KOPT-K1 (cell line): ENCODE results near the gene LRG1.

Source experiments
- H3K27ac ChIP-seq: fragments of 200-600 bp; sonication (generic); 2 replicates; pipeline ENCODE4 v1.5.1; 2016; ENCODE audit warnings: antibody characterized with exemption, mild to moderate bottlenecking, low read depth, low read length; ENCODE audit not compliant: poor library complexity, severe bottlenecking
- H3K36me3 ChIP-seq: fragments of 200-600 bp; sonication (generic); 2 replicates; pipeline ENCODE4 v1.5.1; 2017; ENCODE audit warnings: antibody characterized with exemption, mild to moderate bottlenecking, low read length, moderate library complexity; ENCODE audit not compliant: insufficient read depth
- H3K9me3 ChIP-seq: fragments of 200-600 bp; sonication (generic); 2 replicates; pipeline ENCODE4 v1.5.1; 2017; ENCODE audit warnings: antibody characterized with exemption, low read length, mild to moderate bottlenecking; ENCODE audit not compliant: insufficient read depth, poor library complexity, severe bottlenecking

Gene LRG1

DNA sequence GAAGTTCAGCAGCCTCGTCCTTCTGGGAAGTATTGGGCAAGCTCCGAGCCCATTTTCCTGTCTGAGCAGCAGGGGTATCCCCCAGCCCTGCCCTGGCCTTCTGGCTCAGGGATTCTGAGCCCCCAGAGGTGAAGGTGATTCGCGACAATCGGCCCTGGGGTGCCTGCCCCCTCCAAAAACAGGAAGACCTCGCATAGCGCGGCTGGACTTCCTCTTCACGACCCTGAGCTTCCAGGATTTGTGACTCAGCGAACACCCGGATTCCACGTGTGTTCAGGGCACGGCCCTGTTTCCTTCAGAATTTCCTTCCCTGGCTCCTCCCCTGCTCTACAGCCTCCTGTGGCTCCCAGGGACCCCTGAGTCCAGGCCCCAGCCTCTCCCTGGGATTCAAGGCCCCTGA, 19.7 kb upstream of the LRG1 start, which contains the start of gene SEMA6B:
SEMA6B (minus strand) TSS at position 116 of the 400 bp plus-strand sequence. CDS start 1,227 bp downstream, outside the sequence.
- Histone ChIP-seq H3K27ac (no peak within 1 kb of the TSS), H3K9me3 (no peaks in the 10 kb centered on the region), H3K36me3 (no peaks in the 10 kb centered on the region)

DNA sequence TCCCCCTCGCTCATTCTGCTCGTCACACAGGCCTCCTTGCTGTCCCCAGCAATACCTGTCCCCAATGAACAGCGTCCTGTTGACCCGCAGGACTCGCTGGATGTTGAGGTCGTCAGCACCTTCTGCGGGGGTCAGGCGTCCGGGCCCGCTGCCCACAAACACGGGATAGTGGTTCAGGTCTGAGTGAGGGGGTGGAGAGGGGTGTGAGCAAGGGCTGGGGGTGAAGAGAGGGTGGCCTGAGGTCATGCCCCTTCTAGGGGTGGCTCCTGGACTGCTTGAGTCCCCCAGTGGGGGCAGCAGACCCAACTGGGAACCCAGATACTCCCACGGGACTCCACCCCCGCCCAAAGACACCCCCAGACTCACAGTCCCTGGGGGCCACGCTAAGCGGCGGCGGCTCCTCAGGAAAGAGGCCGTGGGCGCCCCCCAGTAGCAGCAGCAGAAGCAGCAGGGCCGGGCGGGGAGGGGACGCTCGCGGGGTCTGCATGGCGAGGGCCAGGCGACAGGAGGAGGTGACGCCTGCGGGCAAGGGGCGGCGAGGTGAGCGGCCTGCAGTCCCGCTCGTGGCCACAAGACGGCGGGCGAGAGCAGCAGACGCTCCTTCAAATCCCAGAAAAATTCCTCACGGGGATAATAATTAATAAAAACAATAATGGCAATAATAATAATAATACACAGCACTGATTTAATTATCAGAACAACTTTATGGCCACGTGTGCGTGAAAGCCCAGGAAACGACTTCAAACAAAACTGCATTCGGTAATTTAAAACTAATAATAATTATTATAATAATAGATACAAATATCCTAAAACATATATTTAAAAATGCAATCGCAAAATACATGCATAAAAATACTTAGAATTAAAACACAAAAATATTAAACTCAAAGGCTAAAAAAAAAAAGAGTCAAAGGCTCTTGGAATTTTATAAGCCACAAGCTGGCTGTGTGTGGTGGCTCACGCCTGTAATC, 18.4 kb upstream of the LRG1 start:
- no peaks in the 10 kb centered on the region for H3K36me3 ChIP-seq
- no peaks in the 10 kb centered on the region for H3K9me3 ChIP-seq
- H3K27ac ChIP-seq: no peak overlapping the region

DNA sequence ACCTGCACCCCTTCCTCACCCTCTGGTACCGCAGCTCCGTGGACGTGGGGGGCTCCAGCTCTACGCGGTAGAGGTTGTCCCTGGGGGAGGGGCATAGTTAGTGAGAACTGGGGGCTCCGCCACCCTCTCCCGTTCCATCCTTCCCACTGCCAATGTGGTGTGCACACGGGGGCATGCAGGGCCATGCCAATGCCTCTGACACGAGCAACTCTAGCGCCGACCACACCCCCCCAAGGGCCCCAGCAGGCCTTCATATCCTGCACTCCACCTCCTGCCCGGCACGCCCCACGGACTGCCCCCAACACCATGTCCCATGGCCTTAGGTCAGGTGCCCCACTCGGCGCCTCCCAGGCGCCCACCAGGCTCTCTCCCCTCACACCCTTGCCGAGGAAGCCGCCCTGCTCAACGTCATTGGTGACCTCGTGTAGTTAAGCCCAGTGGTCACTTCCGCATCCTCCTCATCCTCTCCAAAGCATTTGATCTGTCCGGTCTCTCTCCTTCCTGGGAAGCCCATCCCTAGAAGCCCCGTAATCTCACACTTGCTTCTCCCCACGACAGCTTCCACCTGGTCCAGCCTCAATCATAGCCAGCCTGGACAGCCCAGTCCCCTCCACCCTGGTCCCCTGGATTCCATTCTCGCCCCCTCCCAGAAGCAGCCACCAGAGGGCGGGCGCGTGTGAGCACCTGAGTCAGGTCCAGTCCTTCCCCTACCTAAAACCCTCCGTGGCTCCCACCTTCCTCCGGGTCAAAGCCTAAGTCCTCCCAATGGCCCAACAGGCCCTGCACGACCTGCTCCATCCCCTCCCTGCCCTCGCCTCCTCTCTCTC, 17.5 kb upstream of the LRG1 start:
- no peaks in the 10 kb centered on the region for H3K9me3 ChIP-seq
- H3K27ac ChIP-seq: no peak overlapping the region
- no peaks in the 10 kb centered on the region for H3K36me3 ChIP-seq

DNA sequence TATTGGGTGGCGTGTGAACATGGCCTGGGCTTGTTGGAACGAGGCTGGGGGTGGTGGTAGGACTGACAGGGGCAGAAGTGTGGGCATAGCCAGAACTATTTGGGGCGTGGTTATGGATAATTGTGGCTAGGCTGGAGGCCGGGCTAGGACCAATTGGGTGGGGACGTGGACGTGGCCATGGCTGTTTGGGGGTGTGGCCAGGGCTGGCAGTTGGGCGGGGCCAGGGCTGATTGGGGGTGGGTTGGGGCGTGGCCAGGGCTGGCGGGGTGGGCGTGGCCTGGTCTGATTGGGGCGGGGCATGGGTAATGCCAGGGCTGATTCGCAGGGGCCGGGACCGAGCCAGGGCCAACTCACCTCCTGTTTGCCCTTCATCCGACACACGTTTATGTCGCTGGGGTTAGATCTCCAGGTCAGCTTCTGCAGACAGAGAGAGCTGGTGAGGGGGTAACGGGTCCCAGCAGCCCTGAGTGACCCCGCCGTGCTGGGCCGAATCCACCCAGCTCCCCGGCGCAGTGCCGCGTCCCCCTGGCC, 16.8 kb upstream of the LRG1 start:
- no peaks in the 10 kb centered on the region for H3K36me3 ChIP-seq
- no peaks in the 10 kb centered on the region for H3K9me3 ChIP-seq
- H3K27ac ChIP-seq: no peak overlapping the region

DNA sequence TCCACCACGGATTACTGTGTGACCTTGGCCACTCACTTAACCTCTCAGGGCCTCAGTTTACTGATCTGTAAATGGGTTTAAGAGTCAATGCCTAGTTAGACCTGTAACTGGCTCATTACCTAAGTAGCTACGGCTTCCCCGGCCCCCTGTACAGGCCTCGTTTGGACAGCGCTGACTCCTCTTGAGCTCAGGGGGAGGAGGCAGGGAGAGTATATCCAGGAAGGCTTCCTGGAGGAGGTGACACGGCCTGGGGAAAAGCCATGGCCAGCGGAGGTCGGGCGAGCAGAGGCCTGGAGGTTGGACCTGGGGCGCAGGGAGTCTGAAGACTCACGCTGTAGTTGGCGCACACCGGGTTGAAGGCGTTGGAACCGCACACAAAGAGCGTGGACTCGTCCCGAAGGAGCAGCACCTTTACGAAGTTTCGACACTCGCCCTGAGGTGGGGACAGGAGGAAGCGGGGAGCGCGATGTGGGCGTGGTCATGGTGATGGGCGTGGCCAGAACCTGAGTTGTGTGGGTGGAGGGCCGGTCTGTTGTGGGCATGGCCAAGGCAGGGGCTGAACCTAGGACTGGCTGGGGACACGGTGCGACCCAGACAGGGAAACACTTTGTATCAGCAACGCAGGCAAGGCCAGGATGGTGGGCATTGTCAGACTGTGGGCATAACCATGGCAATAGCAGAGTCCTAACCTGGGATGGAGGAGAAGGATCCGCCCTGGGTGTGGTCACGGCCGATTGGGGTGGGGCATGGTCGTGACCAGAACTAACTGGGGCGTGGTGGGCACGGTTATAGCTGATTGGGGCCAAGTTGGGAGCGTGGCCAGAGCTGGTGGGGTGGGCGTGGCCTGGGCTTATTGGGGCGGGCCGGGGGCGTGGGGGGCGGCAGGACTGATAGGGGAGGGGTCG, 16.1 kb upstream of the LRG1 start:
- H3K27ac ChIP-seq: no peak overlapping the region
- no peaks in the 10 kb centered on the region for H3K9me3 ChIP-seq
- H3K36me3 ChIP-seq: no peaks in the 10 kb centered on the region

DNA sequence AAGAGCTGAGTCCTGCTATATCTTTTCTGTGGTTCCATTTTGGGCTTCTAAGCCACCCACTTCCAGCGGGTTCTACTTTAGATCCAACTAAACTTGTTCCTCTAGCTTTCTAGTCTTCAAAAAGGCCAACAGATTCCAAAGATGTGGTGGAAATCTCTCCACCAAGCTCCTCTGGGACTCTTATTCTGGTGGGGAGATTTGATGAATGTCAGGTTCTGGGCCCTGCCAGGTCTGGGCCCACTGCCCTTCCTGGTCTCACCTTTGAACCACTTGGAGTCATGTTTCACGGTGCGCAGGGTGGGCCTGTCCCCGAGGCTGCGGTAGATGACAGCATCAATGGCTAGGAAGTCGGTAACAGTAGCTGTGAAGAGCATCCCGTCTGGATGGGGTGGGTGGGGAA, 14.9 kb upstream of the LRG1 start:
- H3K36me3 ChIP-seq: no peaks in the 10 kb centered on the region
- H3K9me3 ChIP-seq: no peaks in the 10 kb centered on the region
- H3K27ac ChIP-seq: no peak overlapping the region

DNA sequence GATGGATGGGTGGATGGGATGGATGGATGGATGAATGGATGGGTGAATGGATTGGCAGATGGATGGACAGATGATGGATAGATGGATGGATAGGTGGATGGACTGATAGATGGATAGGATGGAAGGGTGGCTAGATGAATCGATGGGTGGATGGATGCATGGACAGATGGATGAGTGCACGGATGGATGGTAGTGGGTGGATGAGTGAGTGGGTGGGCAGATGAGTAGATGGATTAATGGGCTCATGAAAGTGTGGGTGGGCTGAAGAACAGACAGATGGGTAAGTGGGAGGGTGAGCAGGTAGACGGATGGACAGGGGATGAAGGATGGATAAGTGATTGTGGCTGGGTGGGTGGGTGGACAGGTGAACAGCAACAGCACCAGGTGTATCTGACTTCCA, 13.9 kb upstream of the LRG1 start:
- no peaks in the 10 kb centered on the region for H3K9me3 ChIP-seq
- H3K36me3 ChIP-seq: no peaks in the 10 kb centered on the region
- no peak overlapping the region for H3K27ac ChIP-seq

DNA sequence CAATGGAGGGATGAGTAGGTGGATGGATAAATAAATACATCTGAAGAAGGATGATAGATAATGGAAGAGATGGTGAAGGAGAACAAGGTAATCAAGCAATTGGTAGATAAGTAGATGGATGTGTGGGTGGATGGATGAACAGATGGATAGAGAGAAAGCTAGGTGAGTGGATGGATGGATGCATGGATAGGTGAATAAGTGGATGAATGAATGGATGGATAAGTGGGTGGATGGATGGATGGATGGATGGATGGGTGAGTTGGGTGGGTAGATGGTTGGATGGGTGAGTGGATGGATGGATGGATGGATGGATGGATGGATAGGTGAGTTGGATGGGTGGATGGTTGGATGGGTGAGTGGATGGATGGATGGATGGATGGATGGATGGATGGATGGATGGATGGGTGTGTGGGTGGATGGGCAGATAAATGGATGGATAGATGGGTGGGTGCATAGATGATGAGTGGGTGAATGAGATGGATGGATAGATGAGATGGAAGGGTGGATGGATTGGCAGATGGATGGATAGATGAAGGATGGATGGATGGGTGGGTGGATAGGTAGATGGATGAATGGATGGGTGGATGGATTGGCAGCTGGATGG, 13.4 kb upstream of the LRG1 start:
- H3K27ac ChIP-seq: no peak overlapping the region
- H3K9me3 ChIP-seq: no peaks in the 10 kb centered on the region
- H3K36me3 ChIP-seq: no peaks in the 10 kb centered on the region

DNA sequence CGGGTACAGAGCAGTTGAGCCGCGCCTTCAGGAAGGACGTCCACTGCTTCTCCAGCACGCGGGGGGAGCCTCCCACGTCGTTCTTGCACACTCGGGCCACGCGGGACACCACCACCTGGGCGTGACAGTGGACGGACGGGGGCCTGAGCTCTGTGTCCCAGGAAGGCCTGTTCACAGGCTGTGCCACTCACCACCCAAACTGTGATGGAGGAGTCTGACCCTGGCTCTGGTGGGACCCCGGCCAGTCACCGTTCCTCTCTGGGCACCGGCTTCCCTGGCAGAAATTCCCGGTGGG, 12.6 kb upstream of the LRG1 start:
- Histone ChIP-seq H3K27ac (no peak overlapping the region), H3K9me3 (no peaks in the 10 kb centered on the region), H3K36me3 (no peaks in the 10 kb centered on the region)

DNA sequence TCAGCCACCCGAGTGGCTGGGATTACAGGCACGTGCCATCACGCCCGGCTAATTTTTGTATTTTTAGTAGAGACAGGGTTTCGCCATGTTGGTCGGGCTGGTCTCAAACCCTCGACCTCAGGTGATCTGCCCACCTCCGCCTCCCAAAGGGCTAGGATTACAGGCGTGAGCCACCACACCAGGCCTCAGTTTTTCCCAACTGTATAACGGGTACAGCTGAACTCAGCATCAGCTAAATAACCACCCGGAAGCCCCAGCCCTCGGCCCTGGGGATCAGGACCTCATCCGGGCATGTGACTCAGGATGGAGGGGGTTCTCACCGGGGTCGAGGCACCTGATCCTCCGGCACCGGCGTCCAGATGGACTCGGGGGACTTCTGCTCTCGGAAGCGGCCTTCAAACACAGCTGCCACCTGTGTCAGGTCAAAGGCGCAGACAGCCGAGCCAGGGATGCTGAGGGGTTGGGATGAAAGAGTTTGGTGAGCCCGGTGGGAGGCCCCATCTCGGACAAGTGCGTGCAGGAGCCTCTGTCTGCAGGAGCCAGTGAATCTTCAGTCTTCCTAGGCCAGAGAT, 10.7 kb upstream of the LRG1 start:
- Histone ChIP-seq H3K27ac (no peak overlapping the region), H3K9me3 (no peaks in the 10 kb centered on the region), H3K36me3 (no peaks in the 10 kb centered on the region)

DNA sequence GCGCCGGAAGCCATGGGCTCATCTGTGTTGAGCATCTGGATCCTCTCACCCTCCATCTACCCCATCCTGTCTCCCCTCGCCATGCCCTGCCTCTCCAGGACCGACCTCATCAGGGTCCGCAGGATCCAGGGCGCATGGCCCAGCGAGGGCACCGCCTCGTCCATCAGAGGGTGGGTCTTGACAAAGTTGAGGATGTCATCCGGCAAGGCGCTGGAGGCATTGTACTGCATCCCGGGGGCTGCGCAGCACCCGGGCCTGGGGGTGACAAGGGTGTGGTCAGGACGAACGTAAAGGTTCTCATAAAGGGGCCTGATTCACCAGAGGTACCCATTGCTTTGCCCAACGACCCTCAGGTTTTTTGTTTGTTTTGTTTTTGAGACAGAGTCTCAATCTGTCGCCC, 10.2 kb upstream of the LRG1 start:
- no peak overlapping the region for H3K27ac ChIP-seq
- H3K36me3 ChIP-seq: no peaks in the 10 kb centered on the region
- H3K9me3 ChIP-seq: no peaks in the 10 kb centered on the region

DNA sequence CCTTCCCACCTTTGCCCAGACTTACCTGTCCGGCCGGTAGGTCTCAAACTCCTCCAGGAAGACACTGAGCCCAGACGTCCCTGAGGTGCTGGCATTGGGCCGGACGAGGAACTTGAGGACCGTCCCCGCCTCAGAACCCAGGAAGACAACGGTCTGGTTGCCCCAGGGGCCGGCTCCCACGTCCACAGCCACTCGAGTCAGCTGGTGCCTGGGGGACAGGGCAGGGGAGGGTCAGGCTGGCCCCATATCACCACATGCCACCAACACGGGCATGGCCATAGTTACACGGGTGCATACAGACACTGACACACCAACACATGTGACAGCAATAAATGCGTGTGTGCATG, 8.4 kb upstream of the LRG1 start:
- H3K9me3 ChIP-seq: no peaks in the 10 kb centered on the region
- no peaks in the 10 kb centered on the region for H3K36me3 ChIP-seq
- H3K27ac ChIP-seq: no peak overlapping the region

DNA sequence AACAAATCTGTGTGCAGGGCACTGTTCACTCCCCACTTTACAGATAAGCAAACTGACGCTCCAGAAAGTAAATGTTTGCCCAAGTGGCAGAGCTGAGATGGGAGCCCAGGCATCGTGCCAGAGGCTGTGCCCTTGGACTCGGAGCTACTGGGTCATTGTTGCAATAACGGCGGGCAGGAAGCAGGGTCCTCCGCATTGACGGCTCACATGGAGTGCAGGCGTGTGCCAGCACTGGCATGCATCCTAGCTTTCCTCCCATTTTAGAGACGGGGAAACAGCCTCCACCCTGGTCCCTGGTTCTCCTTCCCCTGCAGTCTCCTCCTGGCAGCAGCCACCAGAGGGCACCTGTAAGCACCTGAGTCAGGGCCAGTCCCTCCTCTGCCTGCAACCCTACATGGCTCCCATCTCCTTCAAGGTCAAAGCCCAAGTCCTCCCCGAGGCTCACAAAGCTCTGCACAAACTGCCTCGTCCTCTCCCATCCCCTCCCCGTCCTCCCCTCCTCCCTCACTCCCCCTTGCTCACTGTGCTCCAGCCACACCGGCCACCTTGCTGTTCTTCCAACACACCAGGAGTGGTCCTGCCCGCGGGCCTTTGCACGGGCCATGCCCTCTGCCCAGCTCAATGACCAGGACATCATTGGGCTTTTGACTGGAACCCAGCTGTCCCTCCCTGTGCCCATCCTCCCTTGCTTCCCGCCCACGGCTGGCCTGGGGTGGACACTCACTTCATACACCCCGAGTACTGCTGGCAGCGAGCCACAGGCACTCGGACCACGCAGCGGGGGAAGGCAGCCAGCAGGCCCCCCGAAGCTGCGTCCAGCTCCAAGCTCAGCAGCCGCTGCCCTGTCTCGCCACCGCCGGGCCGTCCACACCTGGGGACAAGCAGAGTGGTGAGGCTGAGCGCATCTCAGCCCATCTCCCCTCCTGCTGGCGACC, 7.7 kb upstream of the LRG1 start:
- H3K36me3 ChIP-seq: no peaks in the 10 kb centered on the region

More for the DNA sequence above, 7.7 kb upstream of the LRG1 start:
- no peaks in the 10 kb centered on the region for H3K9me3 ChIP-seq
- H3K27ac ChIP-seq: no peak overlapping the region
